Stimulated activated naive CD4-positive, alpha-beta T cell treated with Interleukin-2 at 50 U/mL for 16 hours (primary cell): ENCODE measurements around the gene P2RY8.
"Not testable (repeated sequence)": the region's sequence is repeated elsewhere in the genome, so short reads cannot be mapped to it uniquely, and the experiment has no call there.

ENCODE experiments used
- DNase-seq: peaks from one replicate; lab custom pipeline; 2025; lab: John Stamatoyannopoulos, UW

P2RY8 gene

DNA sequence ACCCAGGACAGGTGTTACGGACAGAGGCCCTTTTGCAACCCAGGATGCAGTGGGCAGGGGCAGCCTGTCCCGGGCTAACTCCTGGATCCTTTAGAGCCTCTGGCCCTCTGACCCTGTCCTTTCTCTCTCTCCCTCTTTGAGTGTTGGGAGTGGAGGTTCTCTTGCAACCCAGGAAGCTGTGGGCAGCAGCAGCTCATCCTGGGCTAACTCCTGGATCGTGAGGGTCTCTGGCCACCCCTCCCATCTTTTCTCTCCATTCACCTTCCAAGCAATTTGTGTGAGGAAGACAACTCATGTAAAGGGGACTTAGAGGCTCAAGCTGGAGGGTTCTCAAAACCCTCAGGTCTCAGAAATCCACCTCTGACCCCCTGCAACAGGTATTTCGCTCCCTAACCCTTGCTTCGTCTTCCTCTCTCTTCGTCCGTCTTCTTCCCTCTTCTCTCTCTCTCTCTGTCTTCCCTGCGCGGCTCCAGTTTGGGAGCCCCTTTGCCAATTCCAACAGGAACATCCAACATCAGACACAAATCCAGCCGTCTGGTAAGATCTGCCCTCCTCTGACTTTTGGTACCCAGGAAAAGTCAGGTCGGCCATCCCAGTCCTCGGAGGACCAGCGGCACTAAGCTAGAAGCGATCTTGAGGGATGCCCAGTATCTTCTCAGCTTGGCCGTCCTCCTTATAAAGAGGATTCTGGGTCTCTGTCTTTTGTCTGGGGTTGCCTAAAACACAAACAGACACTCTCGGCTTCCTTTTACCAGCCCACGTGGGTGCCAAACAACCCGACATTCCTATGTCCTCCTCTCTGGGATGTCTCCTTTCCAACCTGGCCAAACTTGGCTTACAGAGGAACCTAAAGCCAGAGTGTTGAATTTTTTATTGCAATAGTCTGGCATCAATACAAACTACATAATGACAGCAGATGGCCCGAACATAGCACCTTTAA lies 92.2 kb downstream of the P2RY8 start:
- no peak for DNase-seq

GRCh38 chrX:1443496-1444075 lies 93.4 kb downstream of the P2RY8 start:
- DNase-seq, result no peak

- no peak for DNase-seq
These were observed 94.1 kb downstream of the P2RY8 start for GRCh38 chrX:1442724-1443367.

DNA sequence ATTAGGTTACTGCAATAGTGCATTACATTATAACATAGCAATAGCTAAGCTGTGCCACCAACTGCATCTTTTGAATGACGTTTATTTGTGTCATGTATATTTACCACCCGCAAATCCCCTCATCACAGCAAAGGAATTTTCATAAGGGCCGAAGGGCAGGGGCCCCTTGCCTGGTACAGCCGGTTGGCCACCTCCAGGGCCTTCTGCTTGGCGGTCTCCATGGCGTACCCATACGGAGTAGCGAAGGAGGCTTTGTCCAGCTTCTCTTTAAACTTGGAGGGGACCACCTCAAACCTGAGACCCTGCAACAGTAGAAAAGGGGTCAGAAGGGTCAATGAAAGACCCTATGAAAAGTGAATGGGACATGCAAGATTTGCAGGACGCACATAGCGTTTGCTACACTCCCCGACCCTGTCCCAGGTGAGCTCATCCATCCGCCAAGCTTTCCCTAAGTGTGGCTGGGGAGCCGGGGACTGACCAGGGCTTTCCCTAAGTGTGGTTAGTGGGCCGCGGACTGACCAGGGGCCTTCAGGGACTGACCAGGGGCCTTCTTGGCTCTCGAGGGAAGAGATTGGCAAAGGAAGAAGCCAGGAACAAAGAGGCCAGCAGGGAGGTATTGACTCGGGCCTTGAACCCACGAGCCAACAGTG lies 94.8 kb downstream of the P2RY8 start:
- DNase-seq, result no peak

DNA sequence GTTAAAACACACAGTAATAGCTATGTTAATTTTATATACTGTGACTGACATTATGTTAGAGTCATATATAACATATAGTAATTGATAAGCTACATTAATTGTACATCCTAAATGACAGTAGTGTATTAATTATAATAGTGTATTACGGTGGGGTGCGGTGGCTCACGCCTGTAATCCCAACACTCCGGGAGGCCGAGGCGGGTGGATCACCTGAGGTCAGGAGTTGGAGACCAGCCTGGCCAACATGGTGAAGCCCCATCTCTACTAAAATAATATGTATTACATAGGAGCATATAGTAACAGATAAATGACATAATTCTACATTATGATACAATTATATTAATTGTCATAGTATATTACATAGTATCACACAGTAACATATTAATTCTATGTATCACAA lies 96.5 kb downstream of the P2RY8 start:
- no peak for DNase-seq

- no peak for DNase-seq
These were observed 101.6 kb downstream of the P2RY8 start for GRCh38 chrX:1435241-1435895.

DNA sequence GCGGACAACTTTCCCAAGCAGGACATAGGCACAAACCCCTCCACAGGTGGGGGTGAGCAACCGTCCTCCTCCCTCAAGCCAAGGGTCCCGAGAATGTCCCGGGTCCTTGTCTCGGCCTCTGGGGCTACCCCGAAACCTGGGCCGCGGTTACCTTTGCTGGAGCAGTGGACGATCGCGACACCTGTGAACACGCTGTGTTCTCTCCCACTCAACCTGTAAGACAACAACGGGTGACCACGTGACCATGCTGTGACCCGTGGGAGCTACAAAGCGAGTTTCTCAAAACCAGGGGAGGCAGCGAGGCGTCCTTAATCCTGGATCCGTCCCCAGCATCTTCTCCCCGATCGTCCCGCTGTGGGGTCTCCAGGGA lies 102.1 kb downstream of the P2RY8 start:
- no peak for DNase-seq

- no peak for DNase-seq
These were observed 103.2 kb downstream of the P2RY8 start for GRCh38 chrX:1433646-1434357.

- no peak for DNase-seq
These were observed 106.5 kb downstream of the P2RY8 start for GRCh38 chrX:1430451-1430850.

DNA sequence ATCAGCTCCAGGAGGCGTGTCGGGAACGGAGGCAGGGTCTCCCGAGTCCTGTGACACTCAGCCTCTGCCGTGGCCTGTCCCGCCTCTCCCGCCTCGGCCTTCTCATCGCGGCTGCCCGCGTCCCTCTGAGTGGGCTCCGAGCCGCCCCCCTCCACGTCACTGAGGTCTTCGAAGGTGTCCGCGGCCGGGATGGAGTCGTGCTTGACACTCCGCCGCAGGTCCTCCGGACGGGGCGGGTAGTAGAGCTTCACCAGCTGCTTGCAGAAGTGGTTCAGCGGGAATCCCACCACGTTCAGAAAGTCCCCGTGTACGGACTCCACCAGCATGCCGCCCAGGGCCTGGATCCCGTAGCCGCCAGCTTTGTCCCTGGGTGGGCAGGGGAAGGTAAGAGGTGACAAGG lies 109.2 kb downstream of the P2RY8 start:
- no peak for DNase-seq

GRCh38 chrX:1426321-1426720 lies 110.7 kb downstream of the P2RY8 start:
- not testable (repeated sequence) for DNase-seq

DNA sequence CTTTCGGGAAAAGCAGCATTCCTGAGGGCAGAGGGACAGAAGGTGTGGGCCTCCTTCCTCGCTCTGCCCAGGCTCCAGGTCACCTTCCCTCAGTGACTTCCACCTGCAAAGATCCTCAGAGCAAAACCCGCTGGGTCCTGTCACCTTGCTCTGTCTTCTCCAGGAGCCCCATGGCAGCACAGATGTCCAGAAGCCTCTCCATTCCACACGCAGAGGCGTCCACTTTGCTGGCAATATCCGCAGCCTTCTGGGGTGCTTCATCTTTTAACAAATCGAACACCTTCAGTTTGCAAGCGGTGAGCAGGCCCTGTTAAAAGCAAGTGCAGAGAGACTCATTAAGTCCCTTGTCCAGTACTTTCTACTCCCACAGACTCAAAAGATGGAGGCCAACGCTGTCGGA lies 111.6 kb downstream of the P2RY8 start:
- no peak for DNase-seq

DNA sequence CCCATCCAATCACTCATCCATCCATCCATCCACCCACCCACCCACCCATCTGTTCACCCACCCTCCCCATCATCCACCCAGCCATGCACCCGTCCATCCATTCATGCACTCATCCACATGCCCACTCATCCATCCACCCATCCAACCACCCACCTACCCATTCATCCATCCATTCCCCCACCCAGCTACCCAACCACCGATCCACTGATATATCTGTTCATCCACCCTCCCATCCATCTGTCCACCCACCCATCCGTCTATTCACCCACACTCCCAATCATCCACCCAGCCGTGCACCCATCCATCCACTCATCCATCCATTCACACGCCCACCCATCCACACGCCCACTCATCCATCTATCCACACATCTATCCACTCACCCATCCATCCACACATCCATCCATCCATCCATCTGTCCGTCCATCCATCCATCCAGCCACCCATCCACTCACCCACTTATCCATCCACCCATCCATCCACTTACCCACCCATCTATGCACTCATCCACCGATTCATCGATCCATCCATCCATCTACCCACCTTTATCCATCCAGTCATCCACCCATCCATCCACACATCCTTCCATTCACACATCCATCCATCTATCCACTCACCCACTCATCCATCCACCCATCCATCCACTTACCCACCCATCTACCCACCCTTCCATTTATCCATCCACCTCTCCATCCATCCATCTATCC lies 112.7 kb downstream of the P2RY8 start:
- no peak for DNase-seq

GRCh38 chrX:1423215-1423614 lies 113.8 kb downstream of the P2RY8 start:
- no peak for DNase-seq

DNA sequence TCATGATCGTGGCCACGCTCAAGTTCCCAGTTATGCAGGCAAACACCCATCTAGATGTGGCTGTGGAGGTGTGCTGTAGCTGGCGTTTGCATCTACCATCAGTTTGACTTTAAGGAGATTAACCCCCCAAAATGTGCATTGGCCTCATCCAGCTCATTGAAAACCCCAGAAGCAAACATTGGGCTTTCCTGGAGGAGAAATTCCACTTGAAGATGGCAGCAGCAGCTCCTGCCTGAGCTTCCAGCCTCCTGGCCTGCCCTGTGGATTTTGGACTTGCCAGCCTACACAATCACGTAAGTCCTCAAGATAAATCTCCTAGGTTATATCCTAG lies 114.9 kb downstream of the P2RY8 start:
- DNase-seq, result no peak

DNA sequence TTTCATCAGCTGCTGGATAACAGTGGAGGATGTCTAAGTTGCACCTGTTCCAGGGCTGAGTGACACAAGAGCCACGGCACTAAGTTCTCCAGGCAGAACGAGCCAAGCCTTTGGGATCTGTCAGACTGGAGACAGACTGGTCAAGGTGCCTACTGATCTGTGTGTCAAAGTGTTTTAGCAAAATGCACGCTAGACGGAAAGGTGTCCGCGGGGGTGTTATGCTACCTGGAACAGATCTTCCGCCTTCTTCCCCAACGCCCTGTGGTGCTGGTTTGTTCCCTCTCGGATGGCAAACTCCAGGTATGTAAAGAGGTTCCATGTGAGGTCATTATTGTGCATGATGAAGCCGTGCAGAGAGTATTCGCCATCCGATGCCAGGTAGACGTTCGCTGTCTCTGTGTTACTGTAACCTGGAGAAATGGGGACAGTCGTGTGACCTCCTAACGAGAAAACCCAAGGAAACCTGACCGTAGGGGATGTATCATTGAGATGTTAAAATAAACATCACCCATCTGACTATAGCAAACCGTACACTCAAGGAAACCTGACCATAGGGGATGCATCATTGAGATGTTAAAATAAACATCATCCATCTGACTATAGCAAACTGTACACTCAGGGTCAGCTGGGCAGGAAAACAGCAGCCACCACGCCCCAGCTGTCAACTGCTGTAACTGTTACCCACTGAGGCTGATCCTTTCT lies 115.4 kb downstream of the P2RY8 start:
- no peak for DNase-seq

GRCh38 chrX:1420371-1420770 lies 116.6 kb downstream of the P2RY8 start:
- no peak for DNase-seq

DNA sequence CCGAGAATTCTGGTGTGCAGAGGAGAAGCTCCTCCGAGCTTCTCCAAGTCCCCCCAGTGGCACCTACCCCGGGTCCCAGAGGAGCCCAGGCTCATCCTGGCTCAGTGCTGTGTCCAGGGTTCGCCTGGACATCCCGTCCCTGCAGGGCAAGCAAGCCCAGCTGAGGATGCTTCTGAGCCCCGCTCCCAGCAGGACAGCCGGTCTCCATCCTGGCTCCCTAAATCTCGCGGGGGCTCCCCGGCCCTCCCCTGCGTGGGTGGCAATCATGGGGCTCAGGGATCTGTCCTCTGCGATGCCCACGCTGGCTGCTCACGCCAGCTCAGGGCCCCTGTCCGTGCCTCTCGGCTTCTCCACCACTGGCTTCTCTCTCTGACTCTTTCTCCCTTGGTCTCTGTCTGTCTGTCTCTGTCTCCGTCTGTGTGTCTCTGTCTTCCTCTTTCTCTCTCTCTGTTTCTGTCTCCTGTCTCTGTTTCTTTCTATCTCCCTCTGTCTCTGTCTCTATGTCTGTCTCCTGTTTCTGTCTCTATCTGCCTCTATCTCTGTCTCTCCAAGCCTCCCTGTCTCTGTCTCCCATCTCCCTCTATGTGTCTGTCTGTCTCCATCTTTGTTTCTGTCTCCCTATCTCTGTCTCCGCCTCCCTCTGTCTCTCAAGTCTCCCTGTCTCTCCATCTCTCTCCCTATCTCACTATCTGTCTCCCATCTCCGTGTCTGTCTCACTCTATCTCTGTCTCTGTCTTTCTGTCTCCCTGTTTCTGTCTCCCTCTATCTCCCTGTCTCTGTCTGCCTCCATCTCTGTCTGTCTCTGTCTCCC lies 117.2 kb downstream of the P2RY8 start:
- no peak for DNase-seq

GRCh38 chrX:1418901-1419544 lies 118.0 kb downstream of the P2RY8 start:
- no peak for DNase-seq
